ENCODE measurements around the gene CRKL.

GRCh38 chr22:20951932-20952380, 34.7 kb downstream of the CRKL start:
- TF ChIP-seq CTCF (IDR thresholded peaks at IDR 0.05; ENCODE audit: low read depth, low read length, poor library complexity, severe bottlenecking) (no peak), EZH2phosphoT487 (IDR thresholded peaks at IDR 0.05; ENCODE audit: borderline replicate concordance, low read length) (no peak)
